PC-3 (cell line): ENCODE data around the gene TECPR2. TPM values are rescaled to one million over a fixed set of nuclear protein-coding genes. Genes with fewer than 3 reads are reported as not detected.

Source experiments
- ATAC-seq: fragments of 200-7000 bp; cut with Tn5 transposase; 2 replicates; pipeline ENCODE4 v1.9.1; 2020; ENCODE audit warnings: mild to moderate bottlenecking, moderate library complexity
- BruUV-seq: library from RNA; stranded (reverse); fragments of 400-500 nt; replicated peaks from 2 replicates; lab custom pipeline; 2021; lab: Mats Ljungman, UMichigan
- CTCF ChIA-PET: fragments of 300-600 bp; sonication (Branson Sonifier 250); formaldehyde crosslinking; loops from one replicate; lab custom pipeline; 2022; ENCODE audit warnings: antibody characterized with exemption; lab: Charles Lee
- POLR2A ChIA-PET: fragments of 300-600 bp; sonication (Branson Sonifier 250); formaldehyde crosslinking; loops from one replicate; lab custom pipeline; 2022; ENCODE audit warnings: antibody characterized with exemption; ENCODE audit not compliant: unreplicated experiment; lab: Charles Lee
- DNase-seq: peaks from one replicate; pipeline ENCODE4 v3.0.0-alpha.2; 2015
- H2AFZ ChIP-seq: fragments of 300-600 bp; sonication (generic); 2 replicates; pipeline ENCODE4 v1.6.0; 2016; ENCODE audit warnings: antibody characterized with exemption, low read length
- H3F3A ChIP-seq: fragments of 300-600 bp; sonication (generic); one replicate; pipeline ENCODE4 v1.6.0; 2017; ENCODE audit warnings: antibody characterized with exemption, low read length, control low read depth, mild to moderate bottlenecking; ENCODE audit not compliant: unreplicated experiment
- H3K27ac ChIP-seq: fragments of 300-600 bp; sonication (generic); 2 replicates; pipeline ENCODE4 v1.5.1; 2016; ENCODE audit warnings: mild to moderate bottlenecking, low read length
- H3K27me3 ChIP-seq: fragments of 300-600 bp; sonication (generic); 2 replicates; pipeline ENCODE4 v1.6.1; 2016; ENCODE audit warnings: low read length, mixed read lengths
- H3K36me3 ChIP-seq: fragments of 300-600 bp; sonication (generic); 2 replicates; pipeline ENCODE4 v1.6.1; 2016; ENCODE audit warnings: low read depth, mixed run types, low read length, mixed read lengths
- H3K4me1 ChIP-seq: fragments of 300-600 bp; sonication (generic); 2 replicates; pipeline ENCODE4 v1.5.1; 2016; ENCODE audit warnings: low read length; ENCODE audit not compliant: insufficient read depth
- H3K4me2 ChIP-seq: fragments of 300-600 bp; sonication (generic); 2 replicates; pipeline ENCODE4 v1.6.0; 2016; ENCODE audit warnings: low read length
- H3K4me3 ChIP-seq: fragments of 300-600 bp; sonication (generic); 2 replicates; pipeline ENCODE4 v1.5.1; 2016; ENCODE audit warnings: mild to moderate bottlenecking, low read length, mixed read lengths
- H3K79me2 ChIP-seq: fragments of 300-600 bp; sonication (generic); 2 replicates; pipeline ENCODE4 v1.6.1; 2017; ENCODE audit warnings: low read length, mixed read lengths
- H3K9ac ChIP-seq: fragments of 300-600 bp; sonication (generic); 2 replicates; pipeline ENCODE4 v1.6.0; 2016; ENCODE audit warnings: mild to moderate bottlenecking, low read length
- H3K9me2 ChIP-seq: fragments of 300-600 bp; sonication (generic); replicated peaks from 2 replicates; pipeline ENCODE4 v1.6.1; 2016; ENCODE audit warnings: mixed run types, low read length, mixed read lengths
- H3K9me3 ChIP-seq: fragments of 300-600 bp; sonication (generic); 2 replicates; pipeline ENCODE4 v1.6.1; 2016; ENCODE audit warnings: low read length, mixed read lengths
- H4K20me1 ChIP-seq: fragments of 300-600 bp; sonication (generic); 2 replicates; pipeline ENCODE4 v1.6.1; 2016; ENCODE audit warnings: low read length, mixed read lengths
- CTCF ChIP-seq: fragments of 300-600 bp; sonication (generic); conservative IDR thresholded peaks from 2 replicates; pipeline ENCODE4 v1.5.1; 2017; ENCODE audit warnings: antibody characterized with exemption, low read depth, mild to moderate bottlenecking, low read length
- EZH2 ChIP-seq: fragments of 300-600 bp; sonication (generic); IDR thresholded peaks from one replicate; pipeline ENCODE4 v1.6.1; 2017; ENCODE audit warnings: antibody characterized with exemption, mild to moderate bottlenecking, low read length; ENCODE audit not compliant: unreplicated experiment
- EZH2phosphoT487 ChIP-seq: fragments of 300-600 bp; sonication (generic); IDR thresholded peaks from 2 replicates; pipeline ENCODE4 v1.6.1; 2018; ENCODE audit warnings: mild to moderate bottlenecking, antibody characterized with exemption, low read length, borderline replicate concordance
- intact Hi-C: fragments of 100-400 bp; cut with micrococcal nuclease; formaldehyde crosslinking; loops from 2 replicates; pipeline ENCODE4 v1.9.0; 2023
- total RNA-seq: library from RNA; depleted of rRNA; stranded (reverse); fragments of >200 nt; gene quantifications from 2 replicates; pipeline ENCODE4 v1.2.3, GENCODE V29; 2014

TECPR2 gene
- total RNA-seq, 1 experiment from 2014 or later = 15.7 TPM

GRCh38 chr14:102503641-102504327 lies 141.0 kb downstream of the TECPR2 start:
- intact Hi-C loops = no loop called here
- Histone ChIP-seq H3F3A (no peaks in the 10 kb centered on the region), H3K9me3 (no peaks in the 10 kb centered on the region), H3K4me2 (no peak overlapping the region), H3K4me1 (peaks cover 18% of the 10 kb centered on the region), H3K79me2 (peaks cover 3% of the 10 kb centered on the region; the same call in 1 of the 2 replicates), H3K9ac (no peak overlapping the region), H3K27ac (peak overlapping the region; percentile 42), H2AFZ (no peak overlapping the region), H3K36me3 (no peaks in the 10 kb centered on the region), H3K4me3 (no peak overlapping the region), H3K9me2 (no peaks in the 10 kb centered on the region), H4K20me1 (no peaks in the 10 kb centered on the region), H3K27me3 (no peaks in the 10 kb centered on the region)
- peak; percentile 56 for DNase-seq
- no peak for TF ChIP-seq EZH2phosphoT487
- TF ChIP-seq CTCF = no peak
- no peak for TF ChIP-seq EZH2
- POLR2A ChIA-PET = interaction anchor here (0.6 kb wide), 2 partner anchors 22 to 76 kb away, joined by 3 to 7 read pairs; no protein-coding TSS in a partner anchor
- CTCF ChIA-PET = no interaction called here
- peak; percentile 65 for ATAC-seq
- no TSS peak for BruUV-seq

GRCh38 chr14:102504328-102504999 lies 141.7 kb downstream of the TECPR2 start:
- H3K4me1 ChIP-seq = peaks cover 20% of the 10 kb centered on the region
- DNase-seq = no peak
- H3K27ac ChIP-seq = no peak overlapping the region
- no peaks in the 10 kb centered on the region for H3K9me3 ChIP-seq
- no peaks in the 10 kb centered on the region for H3K27me3 ChIP-seq
- H3K9me2 ChIP-seq = no peaks in the 10 kb centered on the region
- ChIA-PET CTCF (no interaction called here), POLR2A (interaction anchor here (0.6 kb wide), 1 partner anchor 151 kb away, joined by 14 read pairs; no protein-coding TSS in a partner anchor)
- H3F3A ChIP-seq = no peaks in the 10 kb centered on the region
- ATAC-seq = no peak
- intact Hi-C loops = no loop called here
- H3K36me3 ChIP-seq = no peaks in the 10 kb centered on the region
- no TSS peak for BruUV-seq
- peaks cover 6% of the 10 kb centered on the region; the same call in 1 of the 2 replicates for H3K79me2 ChIP-seq
- no peak overlapping the region for H3K4me2 ChIP-seq
- H3K4me3 ChIP-seq = no peak overlapping the region
- H4K20me1 ChIP-seq = no peaks in the 10 kb centered on the region
- no peak for TF ChIP-seq CTCF
- TF ChIP-seq EZH2phosphoT487 = no peak
- no peak for TF ChIP-seq EZH2
- H3K9ac ChIP-seq = no peak overlapping the region
- H2AFZ ChIP-seq = no peak overlapping the region
